GM12874 (cell line): Measurements from ENCODE around the gene LY6G6C.

ENCODE experiments used
- CTCF ChIP-seq: IDR thresholded peaks from 2 replicates; pipeline ENCODE4 v1.5.1; 2011; ENCODE audit warnings: low read depth, mild to moderate bottlenecking, control low read depth, low read length, moderate library complexity; ENCODE audit not compliant: insufficient read depth

The LY6G6C gene

GRCh38 chr6:31740397-31741223, 19.1 kb upstream of the LY6G6C start:
- TF ChIP-seq CTCF, result no peak

DNA sequence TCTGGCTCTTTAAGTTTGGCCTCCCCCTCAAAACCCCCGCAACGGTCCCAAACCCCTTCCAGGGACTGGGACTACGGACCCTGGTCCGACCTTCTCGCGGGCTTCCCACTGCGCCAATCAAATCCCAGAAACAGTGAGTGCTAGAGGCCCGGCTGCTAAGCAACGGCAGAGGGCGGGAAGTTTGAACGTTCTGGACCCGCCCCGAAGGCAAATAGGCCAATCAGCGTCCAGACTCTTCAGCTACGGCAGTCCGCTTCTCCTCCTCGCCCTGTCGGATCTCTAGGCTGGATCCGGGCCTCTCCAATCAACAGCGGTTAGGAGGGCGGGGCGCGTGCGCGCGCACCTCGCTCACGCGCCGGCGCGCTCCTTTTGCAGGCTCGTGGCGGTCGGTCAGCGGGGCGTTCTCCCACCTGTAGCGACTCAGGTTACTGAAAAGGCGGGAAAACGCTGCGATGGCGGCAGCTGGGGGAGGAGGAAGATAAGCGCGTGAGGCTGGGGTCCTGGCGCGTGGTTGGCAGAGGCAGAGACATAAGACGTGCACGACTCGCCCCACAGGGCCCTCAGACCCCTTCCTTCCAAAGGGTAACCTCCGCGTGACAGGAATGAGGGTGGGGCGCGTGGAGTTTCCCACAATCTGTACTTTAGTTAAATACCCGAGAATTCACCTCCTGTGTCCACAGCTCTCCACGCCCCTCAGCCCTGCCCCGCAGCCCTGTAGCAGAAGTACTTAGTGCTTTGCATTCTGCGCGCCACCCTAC, 18.3 kb upstream of the LY6G6C start, which contains the start of gene MSH5:
Gene MSH5, plus strand, starts transcription at position 367 of the 758 bp plus-strand sequence. CDS start 462 bp downstream, outside the sequence.
- no peak for TF ChIP-seq CTCF

DNA sequence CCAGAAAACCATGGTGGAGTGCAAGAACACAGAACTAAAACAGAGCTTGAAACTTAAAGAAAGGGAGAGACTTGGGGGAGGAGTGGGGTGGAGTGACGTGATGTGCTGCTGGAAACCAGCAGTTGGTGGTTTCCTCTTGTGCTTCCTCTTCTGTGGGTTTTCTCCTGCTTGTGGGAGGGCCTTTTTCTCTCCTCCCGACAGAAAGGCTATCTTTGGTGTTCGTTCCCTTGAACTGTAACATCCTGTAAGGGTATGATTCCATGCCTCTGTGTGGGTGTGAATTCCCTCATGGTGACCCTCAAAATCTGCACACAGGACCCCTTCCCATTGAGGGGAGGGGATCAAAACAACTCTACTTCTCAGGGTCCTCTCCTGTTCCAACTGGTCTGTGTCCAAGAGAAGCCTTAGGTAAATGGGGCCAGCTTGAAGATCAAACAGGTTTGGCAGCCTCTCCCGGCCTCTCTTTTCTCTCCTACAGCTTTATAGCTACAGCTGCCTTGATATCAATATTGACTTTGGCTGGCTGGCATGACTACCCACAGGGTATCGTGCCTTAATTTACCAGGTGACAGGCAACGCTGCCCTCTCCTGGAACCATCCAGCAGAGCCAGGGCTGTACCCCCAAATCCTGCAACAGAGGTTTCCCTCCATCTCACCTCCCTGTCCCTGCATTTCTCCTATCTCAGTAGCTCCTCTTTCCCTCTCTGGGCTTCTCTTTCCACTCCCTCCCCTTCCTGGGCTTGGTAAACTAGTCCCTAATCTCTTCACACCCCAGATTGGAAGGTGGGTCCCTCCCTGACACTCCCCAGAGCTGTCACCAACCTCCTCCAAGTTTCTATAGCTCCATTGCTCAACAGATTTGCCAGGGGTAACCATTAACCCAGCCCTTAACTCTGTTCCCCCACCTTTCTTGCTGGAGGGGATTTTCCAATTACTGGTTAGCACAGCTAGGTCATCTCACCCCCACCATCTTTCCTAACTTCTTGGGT, 16.7 kb upstream of the LY6G6C start:
- 0 out of 2 replicates have a peak, but pooled peaks have one; percentile 17 for TF ChIP-seq CTCF

- TF ChIP-seq CTCF, result no peak
These were observed 15.9 kb upstream of the LY6G6C start for GRCh38 chr6:31737315-31737990.

GRCh38 chr6:31736768-31737314, 15.3 kb upstream of the LY6G6C start:
- no peak for TF ChIP-seq CTCF

DNA sequence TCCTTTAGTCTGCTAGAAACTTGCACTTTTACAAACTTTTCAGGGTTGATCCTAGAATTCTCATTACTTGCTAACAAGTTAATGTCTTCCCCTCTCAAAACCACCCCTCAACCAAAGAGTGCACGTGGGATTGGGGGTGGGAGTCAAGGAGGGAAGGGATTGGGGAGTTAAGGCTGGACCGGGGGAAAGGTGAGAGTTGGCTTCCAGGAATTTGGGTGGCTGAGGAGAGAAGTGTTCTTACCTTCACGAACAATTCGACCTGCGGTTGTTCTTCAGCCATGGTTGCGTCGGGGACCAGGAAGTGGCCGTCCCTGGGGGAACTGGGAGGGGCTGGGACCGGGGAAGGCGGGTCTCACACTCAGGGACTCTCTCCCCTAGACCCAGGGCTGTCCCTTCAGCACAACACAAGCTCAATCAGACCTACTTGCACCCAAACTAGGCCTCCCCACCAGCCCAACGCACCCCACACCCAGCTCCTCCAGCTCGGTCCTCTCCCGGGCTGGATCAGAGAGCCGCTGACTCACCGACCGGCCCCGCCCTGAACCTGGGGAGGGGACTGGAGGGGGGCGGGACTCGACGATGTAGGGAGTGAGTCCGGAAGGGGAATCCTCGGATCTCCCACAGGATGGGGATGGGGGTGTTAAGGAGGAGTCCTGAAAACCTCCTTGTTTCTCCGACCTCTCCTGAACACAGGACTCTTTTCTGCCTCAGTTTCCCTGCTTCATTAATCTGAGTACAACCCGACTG, 14.6 kb upstream of the LY6G6C start, which contains the start of gene CLIC1:
Gene CLIC1, minus strand, starts transcription at position 510 of the 747 bp plus-strand sequence. Its CDS starts 230 bp downstream, at position 280.
- TF ChIP-seq CTCF, result no peak
